ENCODE data around the gene PDZD8.

Gene PDZD8

GRCh38 chr10:117409549-117410305 is 34.5 kb upstream of the PDZD8 start:
- no peak overlapping the region for H3K4me3 ChIP-seq (ENCODE audit: low read depth, low read length)
- TF ChIP-seq, protein P1, sequence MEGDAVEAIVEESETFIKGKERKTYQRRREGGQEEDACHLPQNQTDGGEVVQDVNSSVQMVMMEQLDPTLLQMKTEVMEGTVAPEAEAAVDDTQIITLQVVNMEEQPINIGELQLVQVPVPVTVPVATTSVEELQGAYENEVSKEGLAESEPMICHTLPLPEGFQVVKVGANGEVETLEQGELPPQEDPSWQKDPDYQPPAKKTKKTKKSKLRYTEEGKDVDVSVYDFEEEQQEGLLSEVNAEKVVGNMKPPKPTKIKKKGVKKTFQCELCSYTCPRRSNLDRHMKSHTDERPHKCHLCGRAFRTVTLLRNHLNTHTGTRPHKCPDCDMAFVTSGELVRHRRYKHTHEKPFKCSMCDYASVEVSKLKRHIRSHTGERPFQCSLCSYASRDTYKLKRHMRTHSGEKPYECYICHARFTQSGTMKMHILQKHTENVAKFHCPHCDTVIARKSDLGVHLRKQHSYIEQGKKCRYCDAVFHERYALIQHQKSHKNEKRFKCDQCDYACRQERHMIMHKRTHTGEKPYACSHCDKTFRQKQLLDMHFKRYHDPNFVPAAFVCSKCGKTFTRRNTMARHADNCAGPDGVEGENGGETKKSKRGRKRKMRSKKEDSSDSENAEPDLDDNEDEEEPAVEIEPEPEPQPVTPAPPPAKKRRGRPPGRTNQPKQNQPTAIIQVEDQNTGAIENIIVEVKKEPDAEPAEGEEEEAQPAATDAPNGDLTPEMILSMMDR (IDR thresholded peaks at IDR 0.05; ENCODE audit: low read depth, low read length), result no peak

- H3K4me3 ChIP-seq (ENCODE audit: low read depth, low read length), result no peak overlapping the region
- TF ChIP-seq, protein P1 (IDR thresholded peaks at IDR 0.05; ENCODE audit: low read depth, low read length), result no peak
These were observed 33.5 kb upstream of the PDZD8 start for GRCh38 chr10:117408436-117409384.

DNA sequence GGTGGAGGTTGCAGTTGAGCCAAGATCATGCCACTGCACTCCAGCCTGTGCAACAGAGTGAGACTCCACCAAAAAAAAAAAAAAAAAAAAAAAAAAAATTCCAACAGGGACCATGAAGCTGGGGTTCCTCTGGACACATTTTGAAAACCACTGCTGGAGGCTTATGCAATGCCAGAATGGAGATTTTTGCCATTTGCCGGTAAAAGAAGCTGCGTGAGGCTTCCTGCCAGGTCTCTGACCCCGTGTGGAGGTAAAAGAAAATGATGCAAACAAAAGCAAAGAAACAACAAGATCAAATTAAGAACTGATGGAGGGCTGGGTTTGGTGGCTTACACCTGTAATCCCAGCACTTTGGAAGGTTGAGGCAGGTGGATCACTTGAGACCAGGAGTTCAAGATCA is 30.5 kb upstream of the PDZD8 start:
- H3K4me3 ChIP-seq (ENCODE audit: low read depth, low read length), result no peak overlapping the region
- TF ChIP-seq, protein P1 (IDR thresholded peaks at IDR 0.05; ENCODE audit: low read depth, low read length), result no peak

DNA sequence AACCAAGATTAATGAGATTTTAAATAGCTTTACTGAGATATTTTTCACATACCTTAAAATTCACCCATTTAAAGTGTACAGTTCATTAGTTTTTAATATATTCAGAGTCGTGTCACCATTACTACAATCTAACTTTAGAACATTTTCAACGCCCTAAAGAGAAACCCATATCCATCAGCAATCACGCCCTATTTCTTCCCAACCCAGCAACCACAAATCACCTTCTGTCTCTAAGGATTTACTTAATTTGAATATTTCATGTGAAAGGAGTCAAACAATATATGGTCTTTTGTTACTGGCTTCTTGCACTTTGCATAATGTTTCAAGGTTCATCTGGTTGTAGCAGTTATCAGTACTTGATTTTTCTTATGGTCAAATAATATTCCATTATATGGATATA is 25.1 kb upstream of the PDZD8 start:
- no peak overlapping the region for H3K4me3 ChIP-seq (ENCODE audit: low read depth, low read length)
- TF ChIP-seq, protein P1 (IDR thresholded peaks at IDR 0.05; ENCODE audit: low read depth, low read length), result no peak

DNA sequence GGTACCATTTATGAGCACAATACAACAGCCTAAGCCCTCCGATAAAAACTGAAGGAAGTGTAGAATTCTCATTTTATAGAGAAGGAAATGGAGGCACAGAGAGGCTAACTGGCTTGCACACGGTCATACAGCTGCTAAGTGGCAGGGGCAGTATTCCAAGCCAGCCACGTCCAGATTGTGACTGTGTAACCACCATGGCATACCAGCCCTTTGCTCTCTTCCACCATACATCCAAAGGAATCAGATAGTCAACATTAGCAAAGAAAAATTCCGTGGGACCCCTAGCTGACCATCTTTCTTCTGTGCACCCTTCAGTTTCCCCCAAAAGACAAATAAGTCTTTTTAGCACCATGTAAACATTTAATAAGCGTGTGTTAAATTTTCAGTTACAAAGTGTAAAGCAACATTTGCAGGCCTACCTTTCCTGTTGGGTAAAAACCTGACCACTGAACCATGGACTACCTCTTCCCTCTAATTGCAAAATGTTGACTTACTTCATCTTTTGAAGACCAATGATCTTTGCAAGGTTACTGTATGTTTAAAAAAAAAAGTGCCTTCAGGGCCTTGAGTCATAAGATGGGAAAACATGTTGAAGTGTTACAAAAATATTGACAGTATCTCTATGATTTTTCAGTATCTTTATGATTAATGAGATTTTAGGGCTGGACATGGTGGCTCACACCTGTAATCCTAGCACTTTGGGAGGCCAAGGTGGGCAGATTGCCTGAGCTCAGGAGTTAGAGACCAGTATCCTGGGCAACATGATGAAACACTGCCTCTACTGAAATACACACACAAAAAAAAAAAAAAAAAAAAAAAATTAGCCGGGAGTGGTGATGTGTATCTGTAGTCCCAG is 24.3 kb upstream of the PDZD8 start:
- TF ChIP-seq, protein P1 (IDR thresholded peaks at IDR 0.05; ENCODE audit: low read depth, low read length), result no peak
- no peak overlapping the region for H3K4me3 ChIP-seq (ENCODE audit: low read depth, low read length)

DNA sequence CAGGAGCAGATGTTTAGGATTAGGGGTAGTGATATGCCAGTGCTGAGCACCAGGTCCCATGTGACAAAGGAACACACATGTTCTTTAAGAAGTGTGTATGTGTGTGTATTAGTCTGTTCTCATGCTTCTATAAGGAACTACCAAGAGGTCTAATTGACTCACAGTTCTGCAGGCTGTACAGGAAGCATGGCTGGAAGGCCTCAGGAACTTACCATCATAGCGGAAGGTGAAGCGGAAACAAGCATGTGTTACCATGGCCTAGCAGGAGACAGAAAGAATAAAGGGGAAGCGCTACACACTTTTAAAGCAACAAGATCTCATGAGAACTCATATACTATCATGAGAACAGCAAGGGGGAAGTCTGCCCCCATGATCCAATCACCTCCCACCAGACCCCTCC is 22.8 kb upstream of the PDZD8 start:
- TF ChIP-seq, protein P1 (IDR thresholded peaks at IDR 0.05; ENCODE audit: low read depth, low read length), result no peak
- H3K4me3 ChIP-seq (ENCODE audit: low read depth, low read length), result no peak overlapping the region
